OCI-LY1 (cell line): ENCODE measurements around the gene TEPSIN.
A peak's percentile ranks its signal among the peaks of the same experiment; 100 is the strongest.

Experiments used
- H2AFZ ChIP-seq: fragments of 200-600 bp; sonication (generic), shearing (Covaris generic); 2 replicates; pipeline ENCODE4 v1.6.0; 2014; ENCODE audit warnings: antibody characterized with exemption, mild to moderate bottlenecking, low read length
- H3F3A ChIP-seq: fragments of 200-600 bp; sonication (generic), shearing (Covaris generic); 2 replicates; pipeline ENCODE4 v1.6.0; 2014; ENCODE audit warnings: mild to moderate bottlenecking, antibody characterized with exemption, low read length, moderate library complexity; ENCODE audit not compliant: insufficient read depth
- H3K27ac ChIP-seq: fragments of 200-600 bp; sonication (generic); 2 replicates; pipeline ENCODE4 v1.5.1; 2014; ENCODE audit warnings: low read length, mixed run types, mild to moderate bottlenecking, low read depth; ENCODE audit not compliant: poor library complexity, severe bottlenecking
- H3K27me3 ChIP-seq: fragments of 200-600 bp; sonication (generic); 2 replicates; pipeline ENCODE4 v1.6.0; 2014; ENCODE audit warnings: antibody characterized with exemption, mild to moderate bottlenecking, low read length, moderate library complexity; ENCODE audit not compliant: insufficient read depth
- H3K36me3 ChIP-seq: fragments of 200-600 bp; sonication (generic); 2 replicates; pipeline ENCODE4 v1.6.1; 2014; ENCODE audit warnings: mild to moderate bottlenecking, antibody characterized with exemption, low read length, moderate library complexity, mixed read lengths; ENCODE audit not compliant: insufficient read depth
- H3K4me1 ChIP-seq: fragments of 200-600 bp; sonication (generic); 2 replicates; pipeline ENCODE4 v1.5.1; 2014; ENCODE audit warnings: mild to moderate bottlenecking, low read length, moderate library complexity; ENCODE audit not compliant: insufficient read depth, severe bottlenecking
- H3K4me2 ChIP-seq: fragments of 200-600 bp; sonication (generic), shearing (Covaris generic); 2 replicates; pipeline ENCODE4 v1.6.1; 2014; ENCODE audit warnings: low read length
- H3K4me3 ChIP-seq: fragments of 200-600 bp; sonication (generic); 2 replicates; pipeline ENCODE4 v1.5.1; 2014; ENCODE audit warnings: low read length, low read depth, mild to moderate bottlenecking, mixed read lengths; ENCODE audit not compliant: poor library complexity, severe bottlenecking
- H3K79me2 ChIP-seq: fragments of 200-600 bp; shearing (Covaris generic); 2 replicates; pipeline ENCODE4 v1.6.1; 2016; ENCODE audit warnings: mixed run types, low read length, mixed read lengths; ENCODE audit not compliant: insufficient read depth
- H3K9ac ChIP-seq: fragments of 200-600 bp; sonication (generic), shearing (Covaris generic); 2 replicates; pipeline ENCODE4 v1.6.1; 2014; ENCODE audit warnings: mild to moderate bottlenecking, low read length, mixed read lengths
- H3K9me2 ChIP-seq: fragments of 200-600 bp; sonication (generic), shearing (Covaris generic); 2 replicates; pipeline ENCODE4 v1.6.1; 2014; ENCODE audit warnings: low read depth, mild to moderate bottlenecking, low read length, mixed read lengths
- H3K9me3 ChIP-seq: fragments of 200-600 bp; shearing (Covaris generic); 2 replicates; pipeline ENCODE4 v1.6.1; 2014; ENCODE audit warnings: low read length, mixed read lengths
- H4K20me1 ChIP-seq: fragments of 200-600 bp; sonication (generic), shearing (Covaris generic); 2 replicates; pipeline ENCODE4 v1.6.0; 2016; ENCODE audit warnings: mild to moderate bottlenecking, low read length; ENCODE audit not compliant: insufficient read depth
- EZH2 ChIP-seq: fragments of 200-600 bp; sonication (generic), shearing (Covaris generic); IDR thresholded peaks from 2 replicates; pipeline ENCODE4 v1.8.0; 2017; ENCODE audit warnings: borderline replicate concordance, mixed run types, mild to moderate bottlenecking, antibody characterized with exemption, low read length, moderate library complexity, mixed read lengths
- TF ChIP-seq, protein P1 (sequence below): fragments of 200-600 bp; sonication (generic), shearing (Covaris generic); IDR thresholded peaks from 2 replicates; pipeline ENCODE4 v1.5.1; 2017; ENCODE audit warnings: mild to moderate bottlenecking, antibody characterized with exemption, low read length, moderate library complexity, mixed read lengths

TEPSIN gene

DNA sequence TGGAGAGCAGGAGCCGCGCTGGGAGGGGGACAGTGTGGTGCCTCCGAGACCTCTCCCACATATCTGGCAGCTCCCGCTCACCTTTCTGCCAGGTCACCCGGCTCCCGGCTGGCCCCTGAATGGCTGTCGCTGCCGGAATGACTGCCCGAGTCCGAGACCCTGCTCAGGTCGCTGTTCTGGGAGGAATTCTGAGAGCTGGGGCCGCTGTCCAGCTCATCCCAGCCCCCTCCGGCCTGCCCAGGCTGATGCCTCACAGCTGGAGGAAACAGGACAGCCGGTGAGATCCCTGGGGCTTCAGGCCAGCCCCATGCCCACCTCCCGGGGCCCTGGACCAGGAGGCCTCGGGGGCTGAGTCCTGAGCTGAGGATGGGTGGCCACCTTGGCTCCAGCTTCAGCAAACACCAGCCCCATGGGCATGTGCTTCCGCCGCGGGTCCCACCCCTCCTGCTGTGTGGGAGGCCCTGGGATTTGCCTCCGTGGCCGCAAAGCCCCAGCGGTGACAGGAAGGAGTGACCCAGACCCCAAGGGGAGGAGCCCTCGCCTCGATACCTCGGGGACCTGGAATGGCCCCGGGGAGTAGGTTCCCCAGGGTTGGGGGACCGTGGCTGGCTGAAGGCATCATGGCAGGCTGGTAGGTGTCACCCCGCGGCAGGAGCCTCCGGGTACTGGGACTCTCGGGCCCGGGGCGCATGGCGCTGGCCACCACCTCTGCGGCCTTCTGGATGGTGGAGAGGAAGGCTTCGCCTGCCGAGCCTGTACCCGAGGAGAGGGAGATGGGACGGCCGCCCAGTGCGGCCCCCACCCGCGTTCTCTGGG lies 6.9 kb downstream of the TEPSIN start:
- H2AFZ ChIP-seq: no peak overlapping the region
- no peak overlapping the region for H3K4me2 ChIP-seq
- H3K79me2 ChIP-seq: no peaks in the 10 kb centered on the region
- no peaks in the 10 kb centered on the region for H3F3A ChIP-seq
- H3K27me3 ChIP-seq: no peaks in the 10 kb centered on the region
- no peaks in the 10 kb centered on the region for H3K9me3 ChIP-seq
- no peak overlapping the region for H3K27ac ChIP-seq
- TF ChIP-seq, protein P1, sequence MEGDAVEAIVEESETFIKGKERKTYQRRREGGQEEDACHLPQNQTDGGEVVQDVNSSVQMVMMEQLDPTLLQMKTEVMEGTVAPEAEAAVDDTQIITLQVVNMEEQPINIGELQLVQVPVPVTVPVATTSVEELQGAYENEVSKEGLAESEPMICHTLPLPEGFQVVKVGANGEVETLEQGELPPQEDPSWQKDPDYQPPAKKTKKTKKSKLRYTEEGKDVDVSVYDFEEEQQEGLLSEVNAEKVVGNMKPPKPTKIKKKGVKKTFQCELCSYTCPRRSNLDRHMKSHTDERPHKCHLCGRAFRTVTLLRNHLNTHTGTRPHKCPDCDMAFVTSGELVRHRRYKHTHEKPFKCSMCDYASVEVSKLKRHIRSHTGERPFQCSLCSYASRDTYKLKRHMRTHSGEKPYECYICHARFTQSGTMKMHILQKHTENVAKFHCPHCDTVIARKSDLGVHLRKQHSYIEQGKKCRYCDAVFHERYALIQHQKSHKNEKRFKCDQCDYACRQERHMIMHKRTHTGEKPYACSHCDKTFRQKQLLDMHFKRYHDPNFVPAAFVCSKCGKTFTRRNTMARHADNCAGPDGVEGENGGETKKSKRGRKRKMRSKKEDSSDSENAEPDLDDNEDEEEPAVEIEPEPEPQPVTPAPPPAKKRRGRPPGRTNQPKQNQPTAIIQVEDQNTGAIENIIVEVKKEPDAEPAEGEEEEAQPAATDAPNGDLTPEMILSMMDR: no peak
- no peak for TF ChIP-seq EZH2
- H3K36me3 ChIP-seq: peaks cover 23% of the 10 kb centered on the region
- H3K4me3 ChIP-seq: no peak overlapping the region
- no peak overlapping the region for H3K9ac ChIP-seq
- H3K9me2 ChIP-seq: no peaks in the 10 kb centered on the region
- no peaks in the 10 kb centered on the region for H3K4me1 ChIP-seq
- no peaks in the 10 kb centered on the region for H4K20me1 ChIP-seq

DNA sequence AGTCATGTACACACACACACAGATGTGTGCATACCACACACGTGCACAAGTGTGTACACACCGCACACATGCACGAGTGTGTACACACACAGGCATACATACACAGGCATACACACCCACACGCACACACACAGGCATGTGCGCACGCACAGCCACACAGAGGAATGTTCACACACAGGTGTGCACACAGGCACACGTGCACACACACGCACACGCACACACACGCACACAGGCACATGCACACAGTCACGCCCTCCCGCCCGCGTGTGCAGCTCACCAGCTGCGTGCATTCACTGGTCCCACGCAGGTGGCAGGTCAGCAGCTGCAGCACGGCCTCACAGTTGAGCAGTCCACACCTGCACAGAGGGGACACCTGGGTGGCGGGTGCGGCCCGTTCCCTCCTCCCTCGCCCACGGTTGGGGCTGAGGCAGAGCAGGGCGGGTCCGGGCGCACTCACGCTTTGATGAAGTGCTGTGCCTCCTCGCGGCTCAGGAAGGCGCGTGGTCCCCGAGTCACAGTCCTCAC lies 7.7 kb downstream of the TEPSIN start:
- Histone ChIP-seq H3K79me2 (no peaks in the 10 kb centered on the region), H3K27ac (no peak overlapping the region), H3F3A (no peaks in the 10 kb centered on the region), H4K20me1 (no peaks in the 10 kb centered on the region), H3K9me3 (no peaks in the 10 kb centered on the region), H3K9me2 (no peaks in the 10 kb centered on the region), H3K27me3 (no peaks in the 10 kb centered on the region), H3K4me3 (no peak overlapping the region), H3K4me1 (no peaks in the 10 kb centered on the region), H2AFZ (no peak overlapping the region), H3K4me2 (no peak overlapping the region), H3K36me3 (peaks cover 23% of the 10 kb centered on the region), H3K9ac (no peak overlapping the region)
- TF ChIP-seq EZH2: no peak
- TF ChIP-seq, protein P1: no peak

- Histone ChIP-seq H3K9ac (no peak overlapping the region), H3K9me2 (no peaks in the 10 kb centered on the region), H3K4me1 (no peaks in the 10 kb centered on the region), H2AFZ (no peak overlapping the region), H3F3A (no peaks in the 10 kb centered on the region; the same call in 1 of the 2 replicates), H3K79me2 (no peaks in the 10 kb centered on the region), H3K4me3 (no peak overlapping the region), H4K20me1 (no peaks in the 10 kb centered on the region), H3K36me3 (peaks cover 23% of the 10 kb centered on the region), H3K27ac (no peak overlapping the region), H3K27me3 (no peaks in the 10 kb centered on the region; the same call in 1 of the 2 replicates), H3K9me3 (no peaks in the 10 kb centered on the region), H3K4me2 (no peak overlapping the region)
- TF ChIP-seq EZH2: no peak
- TF ChIP-seq, protein P1: peak; percentile 49
Measured at GRCh38 chr17:81230043-81230820, 8.6 kb downstream of the TEPSIN start.
